Chondrocyte (in vitro differentiated cells): Measurements from ENCODE around the gene GAN. TPM values are rescaled to one million over a fixed set of nuclear protein-coding genes. Genes with fewer than 3 reads are reported as not detected.

Source experiments
- DNase-seq: peaks from one replicate; pipeline ENCODE4 v3.0.0; 2021; ENCODE audit warnings: mixed read lengths, low spot score
- H3K27ac Mint-ChIP-seq: one replicate; pipeline ENCODE4 v1.8.0; 2021; ENCODE audit warnings: mild to moderate bottlenecking, moderate library complexity, mixed read lengths; ENCODE audit not compliant: unreplicated experiment
- H3K27me3 Mint-ChIP-seq: 2 replicates; pipeline ENCODE4 v1.8.0; 2021; ENCODE audit warnings: low read depth, mixed read lengths
- H3K36me3 Mint-ChIP-seq: 2 replicates; pipeline ENCODE4 v1.8.0; 2021; ENCODE audit warnings: low read depth, mixed read lengths
- H3K4me1 Mint-ChIP-seq: 2 replicates; pipeline ENCODE4 v1.8.0; 2021; ENCODE audit warnings: low read depth, mild to moderate bottlenecking, mixed read lengths
- H3K4me3 Mint-ChIP-seq: one replicate; pipeline ENCODE4 v1.8.0; 2021; ENCODE audit warnings: mild to moderate bottlenecking, moderate library complexity, mixed read lengths; ENCODE audit not compliant: unreplicated experiment
- H3K9me3 Mint-ChIP-seq: 2 replicates; pipeline ENCODE4 v1.8.0; 2021; ENCODE audit warnings: low read depth, mixed read lengths
- total RNA-seq: library from RNA; stranded (reverse); gene quantifications from 3 replicates; pipeline ENCODE4 v1.2.1, GENCODE V29; 2021
- TF ChIP-seq, protein P1 (sequence below): fragments of 200-600 bp; sonication (generic); IDR thresholded peaks from 2 replicates; pipeline ENCODE4 v1.5.0; 2021; ENCODE audit warnings: antibody characterized with exemption, mild to moderate bottlenecking, moderate library complexity

GAN gene
- total RNA-seq, 1 donor from 2014 or later: 18.0 TPM

DNA sequence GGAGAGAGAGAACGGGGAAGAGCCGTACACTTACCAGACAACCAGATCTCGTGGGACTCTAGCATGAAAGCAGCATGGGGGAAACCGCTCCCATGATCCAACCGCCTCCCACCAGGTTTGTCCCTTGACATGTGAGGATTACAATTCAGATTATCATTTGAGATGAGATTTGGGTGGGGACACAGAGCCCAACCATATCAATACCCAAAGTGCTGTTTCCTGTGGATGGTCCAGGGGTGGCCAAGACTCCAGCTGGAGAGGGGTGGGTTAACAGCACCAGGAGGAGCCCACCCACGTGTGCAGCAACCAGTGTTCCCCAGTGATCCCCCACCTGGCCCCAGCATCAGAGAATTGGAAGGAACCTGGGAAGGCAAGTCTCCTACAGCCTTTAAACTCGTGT is 79.7 kb downstream of the GAN start:
- Mint-ChIP-seq H3K36me3 (peaks cover 10% of the 10 kb centered on the region), H3K27me3 (no peaks in the 10 kb centered on the region), H3K4me1 (no peaks in the 10 kb centered on the region), H3K27ac (no peak overlapping the region), H3K4me3 (no peak overlapping the region), H3K9me3 (peaks cover 1% of the 10 kb centered on the region)
- TF ChIP-seq, protein P1, sequence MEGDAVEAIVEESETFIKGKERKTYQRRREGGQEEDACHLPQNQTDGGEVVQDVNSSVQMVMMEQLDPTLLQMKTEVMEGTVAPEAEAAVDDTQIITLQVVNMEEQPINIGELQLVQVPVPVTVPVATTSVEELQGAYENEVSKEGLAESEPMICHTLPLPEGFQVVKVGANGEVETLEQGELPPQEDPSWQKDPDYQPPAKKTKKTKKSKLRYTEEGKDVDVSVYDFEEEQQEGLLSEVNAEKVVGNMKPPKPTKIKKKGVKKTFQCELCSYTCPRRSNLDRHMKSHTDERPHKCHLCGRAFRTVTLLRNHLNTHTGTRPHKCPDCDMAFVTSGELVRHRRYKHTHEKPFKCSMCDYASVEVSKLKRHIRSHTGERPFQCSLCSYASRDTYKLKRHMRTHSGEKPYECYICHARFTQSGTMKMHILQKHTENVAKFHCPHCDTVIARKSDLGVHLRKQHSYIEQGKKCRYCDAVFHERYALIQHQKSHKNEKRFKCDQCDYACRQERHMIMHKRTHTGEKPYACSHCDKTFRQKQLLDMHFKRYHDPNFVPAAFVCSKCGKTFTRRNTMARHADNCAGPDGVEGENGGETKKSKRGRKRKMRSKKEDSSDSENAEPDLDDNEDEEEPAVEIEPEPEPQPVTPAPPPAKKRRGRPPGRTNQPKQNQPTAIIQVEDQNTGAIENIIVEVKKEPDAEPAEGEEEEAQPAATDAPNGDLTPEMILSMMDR: no peak
- DNase-seq: no peak

DNA sequence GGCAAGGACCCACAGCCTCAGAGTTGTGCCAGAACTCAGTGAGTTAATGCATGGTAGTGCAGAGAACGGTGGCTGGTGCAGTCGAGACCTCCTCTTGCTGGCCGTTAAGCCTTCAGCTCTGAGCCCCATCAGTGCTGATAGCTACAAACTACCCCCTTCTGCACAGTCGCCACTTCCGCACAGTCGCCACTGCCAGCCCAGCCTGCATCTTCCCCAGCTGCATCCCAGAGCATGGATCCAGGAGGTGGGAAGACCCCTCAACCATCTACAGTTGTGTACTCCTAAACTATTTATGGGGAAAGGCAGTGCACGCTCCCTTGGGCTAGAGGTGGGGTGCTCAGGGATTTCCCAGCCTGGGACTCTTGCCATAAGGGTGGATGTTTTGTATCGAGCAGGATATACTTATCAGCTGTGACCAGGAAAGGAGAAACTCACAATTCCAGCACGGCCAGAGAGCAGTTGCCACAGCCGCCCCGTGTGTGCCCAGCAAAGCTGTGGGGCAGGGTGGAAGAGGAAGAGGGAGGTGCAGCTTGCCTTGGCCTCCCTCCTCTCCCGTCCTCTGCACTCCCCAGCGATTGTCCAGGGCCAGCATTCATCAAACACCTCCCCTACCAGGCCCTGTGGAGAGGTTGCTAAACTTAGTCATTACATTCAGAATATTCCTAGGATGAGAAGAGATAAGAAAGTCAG is 80.3 kb downstream of the GAN start:
- Mint-ChIP-seq H3K36me3 (peaks cover 10% of the 10 kb centered on the region), H3K27ac (no peak overlapping the region), H3K9me3 (peaks cover 5% of the 10 kb centered on the region), H3K27me3 (no peaks in the 10 kb centered on the region), H3K4me1 (no peaks in the 10 kb centered on the region), H3K4me3 (no peak overlapping the region)
- no peak for DNase-seq
- TF ChIP-seq, protein P1: no peak

DNA sequence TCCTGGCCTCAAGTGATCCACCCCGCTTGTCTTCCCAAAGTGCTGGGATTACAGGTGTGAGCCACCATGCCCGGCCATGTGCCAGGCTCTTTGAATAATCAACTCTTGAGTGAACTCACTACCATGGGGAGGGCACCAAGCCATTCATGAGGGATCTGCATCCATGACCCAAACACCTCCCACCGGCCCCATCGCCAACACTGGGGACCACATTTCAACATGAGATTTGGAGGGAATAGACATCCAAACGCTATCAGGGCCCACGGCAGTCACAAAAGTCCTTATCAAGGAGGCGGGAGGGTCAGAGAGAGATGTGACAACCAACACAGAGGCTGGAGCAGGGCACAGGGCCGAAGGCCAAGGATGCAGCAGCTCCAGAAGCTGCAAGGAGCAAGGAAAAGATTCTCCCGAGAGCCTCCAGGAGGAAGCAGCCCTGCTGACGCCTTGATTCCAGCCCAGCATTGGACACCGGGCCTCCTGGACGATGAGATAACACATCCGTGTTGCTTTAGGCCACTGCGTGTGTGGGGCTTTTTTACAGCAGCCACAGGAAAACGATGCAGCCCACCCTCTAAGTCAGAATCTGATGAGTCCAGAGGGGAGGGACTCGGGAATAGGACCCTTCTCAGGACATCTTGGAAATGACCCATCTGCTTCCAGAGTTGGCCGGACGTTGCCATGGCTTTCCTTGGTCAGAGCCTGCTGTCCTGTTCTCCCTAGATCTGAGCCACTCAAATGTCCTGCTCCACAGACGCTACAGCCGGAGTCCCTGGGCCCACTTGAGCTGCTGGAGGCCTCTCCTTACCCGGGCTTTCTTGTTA is 82.5 kb downstream of the GAN start:
- TF ChIP-seq, protein P1: no peak
- Mint-ChIP-seq H3K27me3 (no peaks in the 10 kb centered on the region), H3K9me3 (peaks cover 6% of the 10 kb centered on the region), H3K27ac (no peak overlapping the region), H3K36me3 (no peaks in the 10 kb centered on the region), H3K4me3 (no peak overlapping the region), H3K4me1 (peaks cover 5% of the 10 kb centered on the region)
- no peak for DNase-seq

DNA sequence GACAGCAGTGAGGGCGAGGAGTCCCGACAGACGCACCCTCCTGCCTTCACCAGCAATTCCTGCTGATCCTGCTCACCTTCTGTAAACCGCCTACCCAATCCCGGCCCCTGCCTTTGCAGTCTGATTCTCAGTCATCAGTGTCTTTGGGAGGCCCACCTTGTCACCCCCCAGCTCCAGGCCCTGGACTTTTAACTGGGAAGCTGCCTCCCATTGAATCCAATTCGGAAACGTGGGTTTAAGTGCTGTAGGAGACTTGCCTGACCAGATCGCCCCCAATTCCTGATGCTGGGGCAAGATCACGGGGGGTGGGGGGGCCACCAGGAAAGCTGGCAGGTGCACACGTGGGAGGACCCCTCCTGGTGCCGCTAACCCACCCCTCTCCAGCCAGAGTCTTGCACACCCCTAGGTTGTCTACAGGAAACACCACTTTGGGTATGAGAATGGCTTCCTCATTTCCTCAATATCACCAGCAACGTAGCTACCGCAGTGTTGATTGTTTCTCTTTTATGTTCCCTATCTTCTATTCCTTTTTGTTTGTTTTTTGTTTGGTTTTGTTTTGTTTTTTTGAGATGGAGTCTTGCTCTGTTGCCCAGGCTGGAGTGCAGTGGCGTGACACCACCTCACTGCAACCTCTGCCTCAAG is 83.2 kb downstream of the GAN start:
- H3K9me3 Mint-ChIP-seq: peaks cover 6% of the 10 kb centered on the region
- no peak overlapping the region for H3K4me3 Mint-ChIP-seq
- no peaks in the 10 kb centered on the region for H3K27me3 Mint-ChIP-seq
- TF ChIP-seq, protein P1: no peak
- no peak overlapping the region for H3K27ac Mint-ChIP-seq
- no peak for DNase-seq
- peaks cover 5% of the 10 kb centered on the region for H3K4me1 Mint-ChIP-seq
- no peaks in the 10 kb centered on the region for H3K36me3 Mint-ChIP-seq

DNA sequence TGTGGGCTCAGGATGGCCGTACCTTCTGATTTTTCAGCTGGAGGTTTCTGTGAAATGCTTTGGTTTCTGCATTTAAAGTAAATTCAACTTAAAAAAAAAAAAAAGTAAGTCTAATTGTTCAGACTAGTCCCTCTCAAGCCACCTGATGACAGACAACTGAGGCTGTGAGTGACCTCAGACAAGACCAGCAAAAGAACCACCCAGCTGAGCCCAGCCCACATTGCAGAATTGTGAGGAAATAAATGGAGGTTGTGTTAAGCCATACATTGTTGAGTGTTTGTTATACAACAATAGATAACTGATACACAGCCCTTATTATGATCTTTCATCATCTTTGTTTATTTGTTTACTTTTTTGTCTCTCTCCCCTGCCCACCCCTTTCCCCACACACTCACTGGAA is 85.1 kb downstream of the GAN start:
- no peak for DNase-seq
- H3K27ac Mint-ChIP-seq: no peak overlapping the region
- peaks cover 5% of the 10 kb centered on the region for H3K4me1 Mint-ChIP-seq
- H3K4me3 Mint-ChIP-seq: no peak overlapping the region
- peaks cover 6% of the 10 kb centered on the region for H3K9me3 Mint-ChIP-seq
- no peaks in the 10 kb centered on the region for H3K36me3 Mint-ChIP-seq
- no peaks in the 10 kb centered on the region for H3K27me3 Mint-ChIP-seq
- TF ChIP-seq, protein P1: no peak
